ENCODE results near the gene TRIP10.

Gene TRIP10

DNA sequence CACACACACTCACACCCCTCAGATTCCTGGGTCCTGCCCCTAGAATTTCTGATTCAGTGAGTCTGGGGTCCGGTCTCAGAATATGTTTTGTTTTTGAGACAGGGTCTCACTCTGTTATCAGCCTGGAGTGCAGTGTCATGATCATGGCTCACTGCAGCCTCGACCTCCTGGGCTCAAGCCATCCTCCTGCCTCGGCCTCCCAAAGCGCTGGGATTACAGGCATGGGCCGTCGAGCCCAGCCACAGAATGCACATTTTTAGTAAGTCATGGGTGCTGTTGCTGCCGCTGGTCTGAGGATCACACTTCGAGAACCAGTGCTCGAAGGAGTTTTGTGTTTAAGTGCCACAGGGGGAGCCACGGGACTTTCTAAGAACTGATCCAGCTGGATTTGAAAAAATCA is 47.5 kb upstream of the TRIP10 start:
- H3K14ac ChIP-seq (ENCODE audit: low read length in 2 of 2) = no peak overlapping the region

DNA sequence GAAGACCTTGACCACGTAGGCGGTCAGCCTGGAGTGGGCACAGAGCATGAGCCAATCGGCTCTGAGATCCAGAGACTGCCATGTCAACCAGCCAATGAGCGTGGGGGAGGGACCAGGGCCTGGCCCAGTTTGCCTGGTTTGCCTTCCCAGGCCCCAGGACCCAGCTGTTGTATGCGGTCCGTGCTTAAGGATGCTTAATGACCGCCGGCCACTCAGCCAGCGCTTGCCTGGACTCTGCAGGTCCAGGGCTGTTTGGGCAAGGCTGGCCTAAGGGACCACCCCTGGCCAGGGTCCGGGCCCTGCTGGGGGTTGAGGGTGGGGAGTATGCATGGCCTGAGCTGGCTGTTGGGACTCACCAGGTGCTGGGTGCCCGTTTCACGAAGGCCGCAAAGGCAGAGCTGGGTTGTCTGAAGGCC is 46.4 kb upstream of the TRIP10 start:
- Histone ChIP-seq H2AFZ (ENCODE audit: low read depth, low read length) (no peak overlapping the region), H3K4me2 (ENCODE audit: low read length, poor library complexity, severe bottlenecking) (no peak overlapping the region), H3K4me3 (ENCODE audit: insufficient read depth in 1 of 2, low read depth in 1 of 2, low read length in 2 of 2) (no peak overlapping the region), H4K8ac (ENCODE audit: low read length) (no peak overlapping the region), H3K27ac (ENCODE audit: low read length, poor library complexity, severe bottlenecking) (no peak overlapping the region), H2BK12ac (ENCODE audit: low read length in 2 of 2) (no peak overlapping the region), H2BK5ac (ENCODE audit: low read depth, low read length, poor library complexity, severe bottlenecking) (no peak overlapping the region), H4K91ac (ENCODE audit: low read length) (no peak overlapping the region), H3K79me1 (replicated peaks; ENCODE audit: low read length, poor library complexity, severe bottlenecking) (no peaks in the 10 kb centered on the region), H2BK120ac (ENCODE audit: low read depth, low read length) (no peak overlapping the region), H2BK15ac (ENCODE audit: low read depth, poor library complexity, severe bottlenecking) (no peak overlapping the region), H3K4me1 (ENCODE audit: control insufficient read depth, insufficient read depth, low read depth, low read length) (no peaks in the 10 kb centered on the region), H3K18ac (ENCODE audit: low read depth in 1 of 2, low read length in 2 of 2) (no peak overlapping the region), H3K27me3 (ENCODE audit: control insufficient read depth in 1 of 2, insufficient read depth in 1 of 2, low read length in 2 of 2) (no peaks in the 10 kb centered on the region), H3K4ac (ENCODE audit: low read depth in 1 of 2, low read length in 2 of 2) (no peak overlapping the region), H2AK5ac (ENCODE audit: low read length, severe bottlenecking) (no peak overlapping the region), H3K9ac (ENCODE audit: low read length) (no peak overlapping the region), H3K9me3 (ENCODE audit: control insufficient read depth, low read length) (no peaks in the 10 kb centered on the region), H3K36me3 (ENCODE audit: control insufficient read depth in 1 of 2, insufficient read depth in 2 of 2, low read depth in 1 of 2, low read length in 2 of 2) (peaks cover 0 to 57% of the 10 kb centered on the region in 2 experiments), H3K14ac (ENCODE audit: low read length in 2 of 2) (no peak overlapping the region), H3K23ac (ENCODE audit: low read length in 2 of 2) (no peak overlapping the region)
- WGBS = 82% methylated on average over 13 of the region's 13 CpGs
- no peak for DNase-seq

More for the DNA sequence above, 47.5 kb upstream of the TRIP10 start:
- no peak overlapping the region for H2BK12ac ChIP-seq (ENCODE audit: low read length in 2 of 2)
- no peak overlapping the region for H2BK5ac ChIP-seq (ENCODE audit: low read depth, low read length, poor library complexity, severe bottlenecking)
- H3K23ac ChIP-seq (ENCODE audit: low read length in 2 of 2) = no peak overlapping the region
- no peak overlapping the region for H3K4ac ChIP-seq (ENCODE audit: low read depth in 1 of 2, low read length in 2 of 2)
- H2BK120ac ChIP-seq (ENCODE audit: low read depth, low read length) = no peak overlapping the region
- H3K27ac ChIP-seq (ENCODE audit: low read length, poor library complexity, severe bottlenecking) = no peak overlapping the region
- no peak overlapping the region for H4K8ac ChIP-seq (ENCODE audit: low read length)
- no peak overlapping the region for H4K91ac ChIP-seq (ENCODE audit: low read length)
- no peak overlapping the region for H3K9ac ChIP-seq (ENCODE audit: low read length)
- H2AK5ac ChIP-seq (ENCODE audit: low read length, severe bottlenecking) = no peak overlapping the region
- H3K4me2 ChIP-seq (ENCODE audit: low read length, poor library complexity, severe bottlenecking) = no peak overlapping the region
- H3K4me1 ChIP-seq (ENCODE audit: control insufficient read depth, insufficient read depth, low read depth, low read length) = no peaks in the 10 kb centered on the region
- H2AFZ ChIP-seq (ENCODE audit: low read depth, low read length) = no peak overlapping the region
- no peak overlapping the region for H2BK15ac ChIP-seq (ENCODE audit: low read depth, poor library complexity, severe bottlenecking)
- no peaks in the 10 kb centered on the region for H3K9me3 ChIP-seq (ENCODE audit: control insufficient read depth, low read length)
- H3K27me3 ChIP-seq (ENCODE audit: control insufficient read depth in 1 of 2, insufficient read depth in 1 of 2, low read length in 2 of 2) = no peaks in the 10 kb centered on the region
- H3K18ac ChIP-seq (ENCODE audit: low read depth in 1 of 2, low read length in 2 of 2) = no peak overlapping the region
- 71% methylated on average over 10 of the region's 10 CpGs for WGBS
- no peak for DNase-seq
- no peak overlapping the region for H3K4me3 ChIP-seq (ENCODE audit: insufficient read depth in 1 of 2, low read depth in 1 of 2, low read length in 2 of 2)
- peaks cover 0 to 57% of the 10 kb centered on the region in 2 experiments for H3K36me3 ChIP-seq (ENCODE audit: control insufficient read depth in 1 of 2, insufficient read depth in 2 of 2, low read depth in 1 of 2, low read length in 2 of 2)
- no peaks in the 10 kb centered on the region for H3K79me1 ChIP-seq (replicated peaks; ENCODE audit: low read length, poor library complexity, severe bottlenecking)

DNA sequence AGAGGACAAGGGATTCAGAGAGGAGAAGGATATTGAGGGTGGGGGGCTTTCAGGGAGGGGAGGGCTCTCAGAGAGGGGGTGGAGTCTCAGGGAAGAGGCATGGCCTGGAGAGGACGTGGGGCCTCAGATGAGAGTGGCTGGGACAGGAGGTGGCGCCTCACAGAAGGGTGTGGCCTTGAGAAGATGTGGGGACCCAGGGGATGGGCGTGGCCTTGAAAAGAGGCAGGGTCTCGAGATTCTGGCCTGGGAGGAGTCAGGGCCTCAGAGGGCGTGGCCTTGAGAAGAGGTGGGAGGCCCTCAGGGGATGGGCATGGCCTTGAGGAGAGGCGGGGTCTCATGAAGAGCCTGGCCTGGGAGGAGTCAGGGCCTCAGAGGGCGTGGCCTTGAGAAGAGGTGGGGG is 45.8 kb upstream of the TRIP10 start:
- Histone ChIP-seq H3K27me3 (ENCODE audit: control insufficient read depth in 1 of 2, insufficient read depth in 1 of 2, low read length in 2 of 2) (no peaks in the 10 kb centered on the region), H3K4me1 (ENCODE audit: control insufficient read depth, insufficient read depth, low read depth, low read length) (no peaks in the 10 kb centered on the region), H3K9ac (ENCODE audit: low read length) (no peak overlapping the region), H2BK15ac (ENCODE audit: low read depth, poor library complexity, severe bottlenecking) (no peak overlapping the region), H3K79me1 (replicated peaks; ENCODE audit: low read length, poor library complexity, severe bottlenecking) (no peaks in the 10 kb centered on the region), H3K27ac (ENCODE audit: low read length, poor library complexity, severe bottlenecking) (no peak overlapping the region), H3K23ac (ENCODE audit: low read length in 2 of 2) (no peak overlapping the region), H3K4ac (ENCODE audit: low read depth in 1 of 2, low read length in 2 of 2) (no peak overlapping the region), H2AFZ (ENCODE audit: low read depth, low read length) (no peak overlapping the region), H3K18ac (ENCODE audit: low read depth in 1 of 2, low read length in 2 of 2) (no peak overlapping the region), H3K36me3 (ENCODE audit: control insufficient read depth in 1 of 2, insufficient read depth in 2 of 2, low read depth in 1 of 2, low read length in 2 of 2) (peaks cover 0 to 54% of the 10 kb centered on the region in 2 experiments), H4K8ac (ENCODE audit: low read length) (no peak overlapping the region), H2BK5ac (ENCODE audit: low read depth, low read length, poor library complexity, severe bottlenecking) (no peak overlapping the region), H3K4me3 (ENCODE audit: insufficient read depth in 1 of 2, low read depth in 1 of 2, low read length in 2 of 2) (no peak overlapping the region), H3K9me3 (ENCODE audit: control insufficient read depth, low read length) (no peaks in the 10 kb centered on the region), H3K14ac (ENCODE audit: low read length in 2 of 2) (no peak overlapping the region), H2AK5ac (ENCODE audit: low read length, severe bottlenecking) (no peak overlapping the region), H2BK120ac (ENCODE audit: low read depth, low read length) (no peak overlapping the region), H3K4me2 (ENCODE audit: low read length, poor library complexity, severe bottlenecking) (no peak overlapping the region), H2BK12ac (ENCODE audit: low read length in 2 of 2) (no peak overlapping the region), H4K91ac (ENCODE audit: low read length) (no peak overlapping the region)
- WGBS = 60% methylated on average over 7 of the region's 7 CpGs
- DNase-seq = no peak

- peaks cover 0 to 51% of the 10 kb centered on the region in 2 experiments for H3K36me3 ChIP-seq (ENCODE audit: control insufficient read depth in 1 of 2, insufficient read depth in 2 of 2, low read depth in 1 of 2, low read length in 2 of 2)
- no peak overlapping the region for H2AFZ ChIP-seq (ENCODE audit: low read depth, low read length)
- H4K8ac ChIP-seq (ENCODE audit: low read length) = no peak overlapping the region
- no peak overlapping the region for H2BK15ac ChIP-seq (ENCODE audit: low read depth, poor library complexity, severe bottlenecking)
- WGBS = 89% methylated on average over 21 of the region's 25 CpGs
- H3K27me3 ChIP-seq (ENCODE audit: control insufficient read depth in 1 of 2, insufficient read depth in 1 of 2, low read length in 2 of 2) = no peaks in the 10 kb centered on the region
- H3K4me2 ChIP-seq (ENCODE audit: low read length, poor library complexity, severe bottlenecking) = no peak overlapping the region
- H3K79me1 ChIP-seq (replicated peaks; ENCODE audit: low read length, poor library complexity, severe bottlenecking) = no peaks in the 10 kb centered on the region
- H2AK5ac ChIP-seq (ENCODE audit: low read length, severe bottlenecking) = no peak overlapping the region
- no peak for DNase-seq
- no peak overlapping the region for H2BK120ac ChIP-seq (ENCODE audit: low read depth, low read length)
- H3K9me3 ChIP-seq (ENCODE audit: control insufficient read depth, low read length) = no peaks in the 10 kb centered on the region
- no peak overlapping the region for H2BK5ac ChIP-seq (ENCODE audit: low read depth, low read length, poor library complexity, severe bottlenecking)
- no peak overlapping the region for H3K23ac ChIP-seq (ENCODE audit: low read length in 2 of 2)
- no peak overlapping the region for H3K14ac ChIP-seq (ENCODE audit: low read length in 2 of 2)
- no peak overlapping the region for H2BK12ac ChIP-seq (ENCODE audit: low read length in 2 of 2)
- no peak overlapping the region for H3K27ac ChIP-seq (ENCODE audit: low read length, poor library complexity, severe bottlenecking)
- no peaks in the 10 kb centered on the region for H3K4me1 ChIP-seq (ENCODE audit: control insufficient read depth, insufficient read depth, low read depth, low read length)
- H3K18ac ChIP-seq (ENCODE audit: low read depth in 1 of 2, low read length in 2 of 2) = no peak overlapping the region
- no peak overlapping the region for H3K9ac ChIP-seq (ENCODE audit: low read length)
- no peak overlapping the region for H3K4ac ChIP-seq (ENCODE audit: low read depth in 1 of 2, low read length in 2 of 2)
- H3K4me3 ChIP-seq (ENCODE audit: insufficient read depth in 1 of 2, low read depth in 1 of 2, low read length in 2 of 2) = no peak overlapping the region
- H4K91ac ChIP-seq (ENCODE audit: low read length) = no peak overlapping the region
Measured at GRCh38 chr19:6694147-6694815, 45.2 kb upstream of the TRIP10 start.

Measured in mesenchymal stem cell (in vitro differentiated cells and primary cell).